ENCODE measurements around the gene PARPBP.
"Not testable (repeated sequence)": the region's sequence is repeated elsewhere in the genome, so short reads cannot be mapped to it uniquely, and the experiment has no call there.

GRCh38 chr12:102072092-102072491 lies 47.9 kb upstream of the PARPBP start:
- not testable (repeated sequence) for TF ChIP-seq CTCF (conservative IDR thresholded peaks at IDR 0.05; ENCODE audit: low read depth, low read length); EZH2 (IDR thresholded peaks at IDR 0.05; ENCODE audit: low read length, unreplicated experiment)
